HG03565 (cell line): ENCODE results near the gene NTN5.

Source experiments
- ATAC-seq: cut with Tn5 transposase; IDR thresholded peaks from one replicate; pipeline ENCODE4 v1.9.1; 2021; ENCODE audit warnings: mild to moderate bottlenecking, moderate library complexity; ENCODE audit not compliant: unreplicated experiment

The NTN5 gene

DNA sequence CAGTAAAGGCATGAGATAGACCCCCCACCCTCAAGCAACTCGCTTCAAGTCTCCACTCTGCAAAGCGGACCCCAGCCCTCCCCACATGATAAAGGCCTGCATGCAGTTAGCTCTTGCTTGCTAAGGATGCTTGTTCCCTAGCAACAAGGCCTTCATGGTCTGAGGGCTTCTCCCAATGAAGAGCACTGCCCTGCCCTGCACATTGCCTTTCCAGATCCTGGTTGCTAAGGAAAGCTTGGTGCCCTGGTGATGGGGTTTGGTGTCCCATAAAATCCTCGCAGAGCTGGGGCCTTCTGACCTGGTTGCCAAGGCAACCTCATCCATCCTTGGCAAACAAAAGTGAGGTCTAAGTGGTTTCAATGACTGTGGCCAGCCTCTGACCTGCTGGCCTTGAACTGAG lies 41.6 kb downstream of the NTN5 start:
- no peak for ATAC-seq

DNA sequence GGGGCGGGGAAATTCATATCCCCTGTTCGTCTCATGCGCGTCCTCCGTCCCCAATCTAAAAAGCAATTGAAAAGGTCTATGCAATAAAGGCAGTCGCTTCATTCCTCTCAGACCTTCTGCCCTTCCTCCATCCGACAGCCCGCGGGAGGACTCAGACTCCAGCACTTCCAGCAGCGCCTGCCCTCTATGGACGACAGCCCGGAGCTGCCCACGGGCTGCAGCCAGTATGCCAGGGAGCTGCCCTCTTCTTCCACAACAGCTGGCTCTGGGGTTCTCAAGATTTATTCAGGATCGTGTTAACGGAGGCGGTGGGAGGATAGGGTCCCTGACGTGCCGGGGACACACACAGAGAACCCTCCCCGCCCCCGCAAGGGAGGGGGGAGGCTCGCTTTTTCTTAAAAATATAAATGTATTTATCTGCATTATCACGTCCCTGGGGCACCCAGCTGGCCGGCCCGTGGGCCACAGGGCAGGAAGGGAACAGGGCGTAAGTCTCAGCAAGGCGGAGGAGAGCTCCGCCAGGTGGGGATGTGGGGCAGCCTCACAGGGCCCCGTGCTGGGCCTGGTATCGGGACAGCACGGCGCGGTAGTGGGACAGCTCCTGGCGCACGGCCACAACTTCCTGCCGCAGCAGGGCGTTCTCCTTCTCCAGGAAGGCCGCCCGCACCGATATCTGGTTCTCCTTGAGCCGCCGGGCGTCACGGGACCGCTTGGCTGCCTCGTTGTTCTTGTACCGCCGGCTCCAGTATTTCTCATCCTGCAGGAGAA lies 42.3 kb downstream of the NTN5 start:
- ATAC-seq = no peak

DNA sequence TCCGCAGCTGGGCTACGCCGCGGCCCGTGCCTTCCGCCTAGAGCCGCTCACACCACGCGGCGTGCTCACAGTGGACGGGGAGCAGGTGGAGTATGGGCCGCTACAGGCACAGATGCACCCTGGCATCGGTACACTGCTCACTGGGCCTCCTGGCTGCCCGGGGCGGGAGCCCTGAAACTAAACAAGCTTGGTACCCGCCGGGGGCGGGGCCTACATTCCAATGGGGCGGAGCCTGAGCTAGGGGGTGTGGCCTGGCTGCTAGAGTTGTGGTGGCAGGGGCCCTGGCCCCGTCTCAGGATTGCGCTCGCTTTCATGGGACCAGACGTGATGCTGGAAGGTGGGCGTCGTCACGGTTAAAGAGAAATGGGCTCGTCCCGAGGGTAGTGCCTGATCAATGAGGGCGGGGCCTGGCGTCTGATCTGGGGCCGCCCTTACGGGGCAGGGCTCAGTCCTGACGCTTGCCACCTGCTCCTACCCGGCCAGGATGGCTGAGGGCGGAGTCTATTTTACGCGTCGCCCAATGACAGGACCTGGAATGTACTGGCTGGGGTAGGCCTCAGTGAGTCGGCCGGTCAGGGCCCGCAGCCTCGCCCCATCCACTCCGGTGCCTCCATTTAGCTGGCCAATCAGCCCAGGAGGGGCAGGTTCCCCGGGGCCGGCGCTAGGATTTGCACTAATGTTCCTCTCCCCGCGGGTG lies 43.1 kb downstream of the NTN5 start:
- no peak for ATAC-seq

DNA sequence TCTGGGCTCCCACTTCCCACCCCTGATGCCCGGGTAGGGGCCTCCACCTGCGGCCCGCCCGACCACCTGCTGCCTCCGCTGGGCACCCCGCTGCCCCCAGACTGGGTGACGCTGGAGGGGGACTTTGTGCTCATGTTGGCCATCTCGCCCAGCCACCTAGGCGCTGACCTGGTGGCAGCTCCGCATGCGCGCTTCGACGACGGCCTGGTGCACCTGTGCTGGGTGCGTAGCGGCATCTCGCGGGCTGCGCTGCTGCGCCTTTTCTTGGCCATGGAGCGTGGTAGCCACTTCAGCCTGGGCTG lies 43.6 kb downstream of the NTN5 start:
- no peak for ATAC-seq

DNA sequence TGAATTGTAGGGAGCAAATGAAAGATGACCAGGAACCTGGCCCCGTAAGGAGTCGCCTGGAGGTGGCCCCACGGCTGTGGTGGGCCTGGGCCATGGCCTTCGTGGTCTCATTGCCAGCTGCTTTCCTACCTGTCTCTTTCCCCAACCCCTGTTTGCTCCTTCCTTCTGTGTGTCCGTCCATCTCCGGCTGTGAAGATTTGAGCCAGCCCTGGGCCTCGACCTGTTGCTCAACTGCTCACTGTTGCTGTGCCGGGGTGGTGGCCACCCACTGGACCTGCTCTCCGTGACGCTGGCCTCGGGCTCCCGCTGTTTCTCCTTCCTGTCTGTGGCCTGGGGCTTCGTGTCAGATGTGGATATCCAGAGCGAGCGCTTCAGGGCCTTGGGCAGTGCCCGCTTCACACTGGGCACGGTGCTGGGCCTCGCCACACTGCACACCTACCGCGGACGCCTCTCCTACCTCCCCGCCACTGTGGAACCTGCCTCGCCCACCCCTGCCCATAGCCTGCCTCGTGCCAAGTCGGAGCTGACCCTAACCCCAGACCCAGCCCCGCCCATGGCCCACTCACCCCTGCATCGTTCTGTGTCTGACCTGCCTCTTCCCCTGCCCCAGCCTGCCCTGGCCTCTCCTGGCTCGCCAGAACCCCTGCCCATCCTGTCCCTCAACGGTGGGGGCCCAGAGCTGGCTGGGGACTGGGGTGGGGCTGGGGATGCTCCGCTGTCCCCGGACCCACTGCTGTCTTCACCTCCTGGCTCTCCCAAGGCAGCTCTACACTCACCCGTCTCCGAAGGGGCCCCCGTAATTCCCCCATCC lies 44.1 kb downstream of the NTN5 start:
- ATAC-seq = no peak

DNA sequence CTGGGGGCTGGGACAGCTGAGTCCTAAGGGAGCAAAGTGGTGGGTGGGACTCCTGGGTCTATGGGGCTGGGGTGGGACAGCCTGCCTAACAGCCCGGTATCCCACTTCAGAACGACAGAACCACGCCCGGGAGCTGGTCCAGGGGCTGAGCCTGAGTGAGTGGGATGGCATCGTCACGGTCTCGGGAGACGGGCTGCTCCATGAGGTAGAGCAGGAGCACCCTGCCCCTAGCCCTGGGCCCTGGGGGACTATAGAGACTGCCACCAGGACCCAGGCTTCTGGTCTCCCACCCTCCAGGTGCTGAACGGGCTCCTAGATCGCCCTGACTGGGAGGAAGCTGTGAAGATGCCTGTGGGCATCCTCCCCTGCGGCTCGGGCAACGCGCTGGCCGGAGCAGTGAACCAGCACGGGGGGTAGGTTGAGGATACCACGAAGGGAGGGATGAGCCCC lies 44.9 kb downstream of the NTN5 start:
- no peak for ATAC-seq

DNA sequence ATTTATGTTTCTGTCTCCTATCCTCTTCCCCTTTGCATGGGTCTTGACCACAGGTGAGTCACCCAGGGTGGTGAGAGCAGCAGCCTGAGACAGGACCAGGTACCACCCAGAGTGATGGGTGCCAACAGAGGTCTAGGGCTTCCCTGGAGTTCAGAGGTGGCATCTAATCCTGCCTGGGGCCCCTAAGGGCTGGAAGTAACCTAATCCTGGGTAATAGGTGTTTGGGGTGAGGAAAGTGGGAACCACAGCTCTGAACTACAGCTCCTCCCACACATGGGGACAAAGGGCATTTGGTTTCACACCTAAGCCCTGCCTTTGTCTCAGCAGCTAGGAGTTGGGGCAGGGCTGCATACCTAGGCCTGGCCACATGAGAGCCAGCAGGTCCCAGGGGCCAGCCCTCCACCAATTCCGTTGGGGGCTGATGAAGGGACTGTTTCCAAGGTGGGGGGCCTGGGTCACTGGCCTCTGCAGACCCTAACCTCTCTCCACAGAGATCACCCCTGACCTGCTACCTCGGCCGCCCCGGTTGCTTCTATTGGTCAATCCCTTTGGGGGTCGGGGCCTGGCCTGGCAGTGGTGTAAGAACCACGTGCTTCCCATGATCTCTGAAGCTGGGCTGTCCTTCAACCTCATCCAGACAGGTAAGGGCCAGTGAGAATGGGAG lies 45.5 kb downstream of the NTN5 start:
- no peak for ATAC-seq

DNA sequence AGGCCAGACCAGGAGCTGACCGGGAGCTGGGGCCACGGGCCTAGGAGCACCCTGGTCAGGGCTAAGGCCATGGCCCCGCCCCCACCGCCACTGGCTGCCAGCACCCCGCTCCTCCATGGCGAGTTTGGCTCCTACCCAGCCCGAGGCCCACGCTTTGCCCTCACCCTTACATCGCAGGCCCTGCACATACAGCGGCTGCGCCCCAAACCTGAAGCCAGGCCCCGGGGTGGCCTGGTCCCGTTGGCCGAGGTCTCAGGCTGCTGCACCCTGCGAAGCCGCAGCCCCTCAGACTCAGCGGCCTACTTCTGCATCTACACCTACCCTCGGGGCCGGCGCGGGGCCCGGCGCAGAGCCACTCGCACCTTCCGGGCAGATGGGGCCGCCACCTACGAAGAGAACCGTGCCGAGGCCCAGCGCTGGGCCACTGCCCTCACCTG lies 46.9 kb downstream of the NTN5 start:
- no peak for ATAC-seq

DNA sequence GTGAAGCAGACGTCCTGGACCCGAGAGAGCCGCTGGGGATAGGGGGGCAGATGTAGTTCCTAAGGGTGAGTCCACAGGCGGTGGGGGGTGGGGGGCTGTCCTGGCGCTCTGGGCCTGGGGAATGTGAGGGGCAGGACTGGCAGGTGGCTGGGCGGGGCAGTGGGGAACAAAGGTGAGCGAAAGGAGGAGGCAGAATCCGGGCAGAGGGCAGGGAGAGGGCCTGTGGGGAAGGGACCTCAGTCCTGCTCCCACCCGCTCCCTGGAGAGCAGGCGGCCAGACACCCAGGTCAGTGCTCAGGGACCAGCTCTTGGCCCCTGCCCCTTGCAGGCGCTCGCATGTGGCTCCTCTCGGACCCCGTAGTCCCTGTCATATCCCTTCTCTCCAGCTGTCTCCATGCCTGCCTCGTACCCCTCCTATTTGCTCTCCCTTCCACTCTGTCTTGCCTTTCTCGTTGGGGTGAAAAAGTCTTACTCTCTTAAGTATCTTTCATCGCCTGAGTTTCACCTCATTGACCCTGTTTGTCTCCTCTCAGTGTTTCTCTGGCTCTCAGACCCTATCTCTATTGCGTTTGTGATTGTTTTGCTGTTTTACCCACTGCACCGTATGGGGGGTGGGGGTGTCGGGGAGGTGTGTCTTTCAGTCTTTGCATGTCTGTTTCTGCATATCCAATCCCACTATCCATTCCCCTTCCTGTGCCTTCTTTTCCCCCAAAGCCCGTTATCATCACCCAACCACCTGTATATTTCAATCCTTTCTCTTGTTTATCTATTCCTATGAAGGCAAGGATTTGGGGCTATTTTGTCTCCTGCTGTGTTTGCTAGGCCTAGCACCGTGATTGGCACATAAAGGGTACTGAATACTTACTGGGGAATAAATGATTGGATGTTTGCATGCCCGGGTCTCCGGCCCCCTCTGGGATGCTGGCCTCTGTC lies 47.8 kb downstream of the NTN5 start:
- ATAC-seq = no peak

DNA sequence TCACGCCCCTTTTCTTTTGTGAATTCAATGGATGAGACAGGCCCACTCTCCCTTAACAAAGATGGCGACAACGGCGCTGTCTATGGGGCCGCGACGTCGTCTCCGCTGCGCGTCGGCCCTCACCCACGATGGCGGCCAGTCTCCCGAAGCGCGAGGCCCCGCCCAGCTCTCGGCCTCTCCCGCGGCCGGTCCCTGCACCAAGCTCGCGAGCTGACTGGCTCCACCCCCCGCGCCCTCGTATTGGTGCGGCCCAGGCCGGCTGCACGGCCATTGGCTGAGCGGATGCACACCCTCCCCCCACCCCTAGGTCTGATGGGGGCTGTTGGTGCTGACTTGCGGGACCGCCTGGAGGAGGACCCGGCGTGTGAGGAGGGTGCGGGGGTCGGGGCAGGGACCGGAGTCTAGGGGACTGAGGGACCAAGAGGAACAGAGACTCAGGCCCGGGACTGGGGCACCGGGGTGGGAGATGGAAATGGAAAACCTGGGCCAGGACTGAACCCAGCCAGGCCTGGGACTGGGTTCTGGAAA lies 48.7 kb downstream of the NTN5 start:
- ATAC-seq = peak; percentile 33

DNA sequence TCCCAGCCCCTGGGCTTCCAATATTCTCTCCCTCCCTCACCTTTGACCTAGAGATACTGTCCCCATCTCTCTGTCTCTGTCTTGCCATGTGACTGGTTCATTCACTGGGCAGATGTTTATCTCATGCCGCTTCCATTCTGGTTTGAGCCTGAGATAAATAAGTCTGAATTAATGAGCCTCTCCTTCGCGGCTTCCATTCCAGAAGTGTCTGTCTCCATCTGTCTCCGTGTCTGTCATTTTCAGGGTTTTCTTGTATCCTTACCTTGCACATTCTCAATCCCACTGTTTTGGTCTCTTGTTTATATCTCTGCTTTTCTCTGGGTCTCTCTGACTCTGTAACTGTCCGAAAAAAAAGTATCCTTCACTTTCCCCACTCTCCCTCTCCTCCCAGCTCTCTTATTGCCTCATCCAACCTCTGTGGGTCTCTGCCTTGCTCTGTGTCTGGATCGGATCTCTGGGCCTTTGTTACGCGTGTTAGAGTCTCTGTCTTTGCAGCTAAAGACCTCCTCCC lies 49.2 kb downstream of the NTN5 start:
- ATAC-seq = no peak

DNA sequence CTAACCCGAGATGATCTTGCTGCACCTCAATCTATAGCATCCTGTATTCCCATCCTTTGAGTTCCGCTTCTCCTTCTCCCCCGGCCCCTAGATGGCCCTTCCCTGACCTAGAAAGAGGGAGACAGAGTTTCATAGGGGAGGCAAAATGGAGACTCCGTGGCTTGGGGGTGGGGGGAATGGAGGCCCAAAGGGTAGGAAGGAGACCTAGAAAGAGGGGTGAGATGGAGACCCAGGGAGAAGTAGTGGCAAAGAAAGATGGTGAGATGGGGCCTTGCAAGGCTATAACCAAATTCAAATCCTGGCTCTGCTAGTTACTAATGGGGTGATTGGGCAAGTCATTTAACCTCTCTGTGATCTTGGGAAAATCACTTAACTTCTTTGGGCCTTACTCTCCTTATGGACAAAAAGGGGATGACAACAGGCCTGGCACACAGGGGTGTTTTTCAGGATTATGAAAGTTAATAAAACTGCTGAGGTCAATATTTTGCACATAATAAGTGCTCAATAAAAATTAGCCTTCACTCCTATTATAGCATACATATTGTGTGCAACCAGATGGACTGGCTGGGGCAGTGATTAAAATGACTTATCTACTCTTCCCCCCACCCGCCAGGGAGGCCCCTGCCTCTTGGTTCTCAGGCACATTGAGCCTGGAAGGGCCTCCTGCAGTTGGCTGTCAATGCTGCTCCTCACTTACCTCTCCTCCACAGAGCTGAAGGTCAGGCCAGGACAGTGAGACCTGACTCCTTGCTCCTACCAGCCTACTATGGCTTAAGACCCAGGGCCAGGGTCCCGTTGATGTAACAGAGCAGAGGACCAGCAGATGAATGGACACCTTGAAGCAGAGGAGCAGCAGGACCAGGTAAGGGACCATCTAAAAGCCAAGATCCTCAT lies 52.9 kb downstream of the NTN5 start:
- no peak for ATAC-seq

DNA sequence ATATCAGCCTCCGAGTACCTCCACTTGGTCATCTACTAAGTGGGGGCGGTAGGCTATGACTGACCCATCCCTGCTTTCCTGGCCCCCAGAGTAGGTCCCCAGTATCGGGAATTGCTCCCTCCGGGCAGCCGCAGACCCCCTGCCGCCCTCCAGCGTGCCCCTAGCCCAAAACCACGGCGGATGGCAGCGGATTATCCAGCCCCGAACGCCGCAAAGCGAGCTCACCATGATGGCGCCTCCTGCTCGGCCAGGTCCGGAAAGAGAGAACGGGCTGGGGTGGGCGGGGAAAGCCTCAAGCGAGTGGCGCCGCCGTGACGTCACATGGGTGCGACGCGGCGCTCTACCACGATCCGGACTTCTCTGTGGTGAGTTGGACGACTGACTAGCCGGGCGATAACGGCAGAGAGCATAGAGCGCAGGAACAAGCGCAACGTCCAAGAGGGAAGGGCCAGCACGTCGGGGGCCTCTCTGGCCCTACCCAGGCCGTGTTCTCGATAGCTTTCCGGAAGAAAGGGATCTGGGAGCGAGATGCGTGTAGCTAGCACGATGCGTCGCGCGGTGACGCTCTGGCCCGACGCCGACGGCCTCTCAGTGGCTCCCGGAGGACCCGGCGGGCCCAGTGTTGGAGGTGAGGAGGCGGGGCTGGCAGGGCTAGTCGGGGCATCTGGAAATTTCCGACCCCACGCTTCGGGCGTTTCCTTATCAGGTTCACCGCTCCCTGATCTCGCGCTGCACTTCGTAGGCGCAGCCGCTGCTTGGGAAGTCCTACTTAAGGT lies 53.7 kb downstream of the NTN5 start, which contains the start of the genes RPL18 and SPHK2:
Gene RPL18, minus strand, starts transcription at position 263 of the 776 bp plus-strand sequence. Its CDS starts 35 bp downstream, at position 228.
Gene SPHK2, plus strand, starts transcription at position 591 of the 776 bp plus-strand sequence. CDS start 1,009 bp downstream, outside the sequence.
- peak; percentile 73 for ATAC-seq

DNA sequence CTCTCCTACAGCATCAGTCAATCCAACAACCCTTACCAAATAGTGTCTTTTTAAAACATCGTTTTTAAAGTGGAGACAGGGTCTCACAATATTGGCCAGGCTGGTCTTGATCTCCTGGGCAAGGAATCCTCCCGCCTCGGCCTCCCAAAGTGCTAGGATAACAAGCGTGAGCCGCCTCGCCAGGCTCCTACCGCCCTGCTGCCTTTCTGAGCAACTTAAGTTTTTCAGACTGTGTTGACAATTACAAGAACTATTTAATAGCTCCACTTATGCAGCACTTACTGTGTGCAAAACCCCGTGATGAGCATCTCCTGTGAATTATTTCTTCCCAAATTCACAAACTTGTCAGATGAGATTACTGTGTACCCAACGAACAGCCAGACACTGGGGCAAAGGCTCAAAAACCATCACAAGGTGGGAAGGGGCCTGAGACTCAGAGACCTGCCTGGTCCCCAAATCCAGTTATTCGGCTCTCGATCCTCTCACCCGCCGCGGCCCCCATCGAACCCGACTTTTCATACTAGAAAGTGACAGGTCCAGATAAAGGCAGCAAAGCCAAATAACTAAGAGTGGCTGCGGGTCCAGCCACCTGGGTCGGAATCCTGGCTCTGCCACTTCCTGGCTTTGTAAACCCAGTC lies 54.4 kb downstream of the NTN5 start:
- ATAC-seq = no peak

DNA sequence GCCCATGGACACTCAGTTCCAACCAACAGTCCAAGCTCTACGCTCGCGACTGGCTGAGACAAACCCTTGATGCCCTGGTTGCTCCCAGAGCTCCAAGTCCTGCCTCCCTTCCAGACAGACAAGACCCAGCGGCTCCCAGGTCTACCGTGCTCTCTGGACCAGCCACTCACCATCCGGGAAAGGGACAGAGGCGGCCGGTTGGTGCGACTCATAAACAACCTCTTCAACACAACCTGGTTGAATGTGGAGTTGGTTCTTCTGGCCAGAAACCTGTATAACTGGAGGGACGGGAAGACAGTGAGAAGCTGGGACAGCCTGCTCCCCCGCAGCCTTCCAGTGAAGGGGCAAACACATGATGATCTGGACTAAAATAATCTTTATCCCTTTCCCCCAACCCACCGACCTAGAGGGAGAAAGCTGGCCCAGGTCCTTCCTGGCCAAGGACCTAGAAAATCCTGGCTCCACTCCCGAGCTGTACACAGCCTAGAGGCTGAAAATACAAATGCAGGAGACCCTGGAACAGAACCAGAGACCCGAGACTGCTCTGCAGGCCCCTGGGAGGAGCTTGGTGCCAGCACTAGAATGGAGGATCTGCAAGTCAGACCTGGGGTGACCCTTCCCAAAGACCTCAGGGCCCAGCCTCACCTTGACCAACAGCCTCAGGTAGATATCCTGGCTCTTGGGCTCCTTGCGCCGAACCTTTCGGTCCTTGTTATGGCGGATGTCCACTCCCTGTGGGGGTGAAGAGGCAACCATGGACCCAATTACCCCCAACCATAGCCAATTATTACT lies 55.5 kb downstream of the NTN5 start:
- ATAC-seq = no peak

DNA sequence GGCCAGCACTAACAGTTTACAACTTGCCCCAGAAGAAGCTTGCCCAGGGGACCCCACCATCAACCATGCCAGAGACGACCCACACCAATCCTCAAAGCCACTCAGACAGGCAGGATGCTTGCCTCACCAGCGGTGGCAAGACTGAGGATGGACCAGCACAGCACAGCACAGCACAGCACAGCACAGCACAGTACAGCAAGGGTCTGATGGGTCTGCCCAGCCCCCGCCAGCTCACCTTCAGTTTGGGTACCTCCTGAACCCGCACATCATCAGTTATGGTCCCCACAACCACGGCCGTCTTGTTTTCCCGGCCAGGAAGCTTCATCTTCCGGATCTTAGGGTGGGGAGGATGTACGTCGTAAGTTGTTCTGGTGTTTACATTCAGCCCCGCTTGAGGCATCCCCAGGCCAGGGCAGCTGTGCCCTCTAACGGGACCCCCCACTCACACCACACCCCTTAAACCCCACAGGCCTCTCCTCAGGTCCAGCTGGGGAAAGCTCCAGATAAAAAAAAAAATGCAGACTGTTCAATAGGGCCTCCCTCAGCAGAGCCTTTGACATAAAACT lies 56.2 kb downstream of the NTN5 start:
- ATAC-seq = no peak
